Large intestine (tissue), 3 donors: ENCODE data around the gene DNMT1. TPM values are rescaled to one million over a fixed set of nuclear protein-coding genes. Genes with fewer than 3 reads are reported as not detected.
A peak's percentile ranks its signal among the peaks of the same experiment; 100 is the strongest.

Source experiments
- DNase-seq, 2 donors: peaks; one replicate each; pipeline versions ENCODE4 v3.0.0 to v3.0.0-alpha.2; 2013
- H3K27ac ChIP-seq: one replicate; pipeline ENCODE4 v1.5.1; 2013; ENCODE audit warnings: low read length
- H3K27me3 ChIP-seq: 2 replicates; pipeline ENCODE4 v1.6.1; 2013; ENCODE audit warnings: low read length; ENCODE audit not compliant: control insufficient read depth, insufficient read depth
- H3K36me3 ChIP-seq: 2 replicates; pipeline ENCODE4 v1.6.1; 2013; ENCODE audit warnings: low read length; ENCODE audit not compliant: control insufficient read depth, insufficient read depth
- H3K4me1 ChIP-seq: one replicate; pipeline ENCODE4 v1.6.1; 2013; ENCODE audit warnings: low read length; ENCODE audit not compliant: control insufficient read depth, insufficient read depth
- H3K4me3 ChIP-seq: one replicate; pipeline ENCODE4 v1.5.1; 2013; ENCODE audit warnings: low read length
- H3K9me3 ChIP-seq: one replicate; pipeline ENCODE4 v1.6.1; 2013; ENCODE audit warnings: mild to moderate bottlenecking, low read depth, low read length, moderate library complexity; ENCODE audit not compliant: control insufficient read depth
- WGBS: methylation state at CpG from one replicate; pipeline ENCODE4 v1.1.5; 2013; ENCODE audit warnings: low lambda C conversion rate; ENCODE audit not compliant: insufficient coverage; 5-methylcytosine and 5-hydroxymethylcytosine counted together
- polyA plus RNA-seq: library from polyadenylated mRNA; unstranded; fragments of 120-200 nt; gene quantifications from one replicate; pipeline ENCODE4 v1.2.1, GENCODE V29; 2013

The DNMT1 gene
- polyA plus RNA-seq, 1 donor: 51.9 TPM

- Histone ChIP-seq H3K4me3 (no peak overlapping the region), H3K9me3 (no peaks in the 10 kb centered on the region), H3K27ac (no peak overlapping the region), H3K4me1 (peaks cover 23% of the 10 kb centered on the region), H3K27me3 (no peaks in the 10 kb centered on the region), H3K36me3 (peaks cover 56% of the 10 kb centered on the region)
- DNase-seq: no peak
- WGBS: no CpG with 5 or more reads among the region's 44 CpGs
These were observed 84.4 kb downstream of the DNMT1 start for GRCh38 chr19:10110076-10110971.

GRCh38 chr19:10109528-10109927, 85.2 kb downstream of the DNMT1 start:
- no peak for DNase-seq
- Histone ChIP-seq H3K4me3 (no peak overlapping the region), H3K4me1 (peaks cover 23% of the 10 kb centered on the region), H3K36me3 (peaks cover 48% of the 10 kb centered on the region), H3K27ac (no peak overlapping the region), H3K9me3 (no peaks in the 10 kb centered on the region), H3K27me3 (no peaks in the 10 kb centered on the region)
- WGBS: no CpG with 5 or more reads among the region's 14 CpGs

GRCh38 chr19:10107817-10108367, 86.9 kb downstream of the DNMT1 start:
- Histone ChIP-seq H3K9me3 (no peaks in the 10 kb centered on the region), H3K4me1 (peaks cover 14% of the 10 kb centered on the region), H3K4me3 (no peak overlapping the region), H3K27ac (no peak overlapping the region), H3K36me3 (peaks cover 45% of the 10 kb centered on the region), H3K27me3 (no peaks in the 10 kb centered on the region)
- no peak for DNase-seq
- WGBS: no CpG with 5 or more reads among the region's 14 CpGs

- WGBS: no CpG with 5 or more reads among the region's 10 CpGs
- Histone ChIP-seq H3K27me3 (no peaks in the 10 kb centered on the region), H3K4me3 (peak overlapping the region; percentile 57), H3K36me3 (peaks cover 44% of the 10 kb centered on the region), H3K27ac (no peak overlapping the region), H3K9me3 (no peaks in the 10 kb centered on the region), H3K4me1 (peaks cover 12% of the 10 kb centered on the region)
- no peak for DNase-seq
These were observed 87.5 kb downstream of the DNMT1 start for GRCh38 chr19:10107254-10107653.

- no CpG with 5 or more reads among the region's 71 CpGs for WGBS
- Histone ChIP-seq H3K4me3 (peak within 1 kb of the TSS; percentile 57), H3K9me3 (no peaks in the 10 kb centered on the region), H3K27me3 (no peaks in the 10 kb centered on the region), H3K36me3 (peaks cover 39% of the 10 kb centered on the region), H3K4me1 (peaks cover 12% of the 10 kb centered on the region), H3K27ac (peak within 1 kb of the TSS; percentile 79)
- peak; percentile 97 to 98 for DNase-seq
These were observed 88.4 kb downstream of the DNMT1 start, which contains the start of gene PPAN for GRCh38 chr19:10106100-10106936. TSS of gene PPAN (plus strand) at chr19:10106362. CDS start at chr19:10106395, 33 bp downstream.

DNA sequence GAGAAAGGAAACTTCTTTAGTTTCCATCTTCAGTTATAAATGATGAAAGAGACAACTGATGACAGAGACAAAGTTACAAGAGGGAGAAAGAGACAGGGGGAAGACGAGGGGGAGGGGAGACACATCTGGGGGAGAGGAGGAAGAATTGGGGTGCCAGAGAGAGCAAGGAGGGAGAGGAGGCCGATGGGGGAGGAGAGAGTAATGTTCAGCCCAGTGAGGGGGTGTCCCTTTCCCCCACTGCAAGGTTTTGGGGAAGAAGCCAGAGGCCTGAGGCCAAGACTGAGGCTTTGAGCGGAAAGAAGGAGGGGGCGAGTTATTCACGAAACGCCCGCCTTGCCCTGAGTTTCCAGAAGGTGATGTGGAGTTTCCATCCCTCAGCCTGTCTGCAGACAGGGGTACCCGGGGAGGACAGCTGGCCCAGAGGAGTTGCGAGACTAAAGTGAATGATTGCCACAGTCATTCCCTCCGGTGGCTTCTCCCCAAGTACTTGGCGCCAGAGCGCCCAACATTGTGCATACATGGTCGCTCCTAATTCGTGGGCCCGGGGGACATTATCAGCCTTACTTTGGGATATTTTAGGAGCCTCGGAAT, 89.1 kb downstream of the DNMT1 start:
- H3K4me3 ChIP-seq: peak overlapping the region; percentile 5
- H3K27ac ChIP-seq: peak overlapping the region; percentile 79
- H3K4me1 ChIP-seq: peaks cover 12% of the 10 kb centered on the region
- H3K36me3 ChIP-seq: peaks cover 32% of the 10 kb centered on the region
- no peaks in the 10 kb centered on the region for H3K27me3 ChIP-seq
- H3K9me3 ChIP-seq: no peaks in the 10 kb centered on the region
- no peak for DNase-seq
- no CpG with 5 or more reads among the region's 16 CpGs for WGBS

GRCh38 chr19:10104665-10105508, 89.9 kb downstream of the DNMT1 start:
- Histone ChIP-seq H3K4me3 (peak overlapping the region; percentile 16), H3K27ac (peak overlapping the region; percentile 79), H3K9me3 (no peaks in the 10 kb centered on the region), H3K4me1 (peaks cover 12% of the 10 kb centered on the region), H3K36me3 (peaks cover 25% of the 10 kb centered on the region), H3K27me3 (no peaks in the 10 kb centered on the region)
- peak in 1 of 2 donors; percentile 45 for DNase-seq
- WGBS: 100% methylated on average over 1 of the region's 15 CpGs

DNA sequence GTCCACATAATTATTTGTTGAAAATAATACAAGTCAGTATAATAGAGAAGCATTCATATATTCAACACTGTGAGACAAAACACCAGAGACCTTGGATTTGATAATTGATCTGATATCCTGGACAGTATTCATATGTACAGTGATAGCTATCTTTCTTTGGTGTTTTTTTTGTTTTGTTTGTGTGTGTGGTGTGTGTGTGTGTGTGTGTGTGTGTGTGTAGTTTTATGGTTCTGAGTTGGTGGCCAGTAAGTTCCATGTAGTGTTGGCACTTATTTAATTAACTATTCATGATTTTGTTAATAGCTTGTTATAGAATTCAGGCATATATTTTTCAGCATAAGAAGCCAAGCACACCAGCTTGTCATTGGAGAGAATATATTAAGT, 90.6 kb downstream of the DNMT1 start:
- DNase-seq: no peak
- no peaks in the 10 kb centered on the region for H3K27me3 ChIP-seq
- no peaks in the 10 kb centered on the region for H3K9me3 ChIP-seq
- no peak overlapping the region for H3K27ac ChIP-seq
- no peak overlapping the region for H3K4me3 ChIP-seq
- H3K36me3 ChIP-seq: peaks cover 17% of the 10 kb centered on the region
- H3K4me1 ChIP-seq: peaks cover 12% of the 10 kb centered on the region

GRCh38 chr19:10102787-10103236, 91.9 kb downstream of the DNMT1 start:
- H3K4me3 ChIP-seq: no peak overlapping the region
- peaks cover 12% of the 10 kb centered on the region for H3K4me1 ChIP-seq
- WGBS: no CpG with 5 or more reads among the region's 7 CpGs
- H3K27ac ChIP-seq: peak overlapping the region; percentile 46
- DNase-seq: no peak
- no peaks in the 10 kb centered on the region for H3K9me3 ChIP-seq
- no peaks in the 10 kb centered on the region for H3K27me3 ChIP-seq
- peaks cover 6% of the 10 kb centered on the region for H3K36me3 ChIP-seq
